ENCODE results near the gene CST9L. TPM values are rescaled to one million over a fixed set of nuclear protein-coding genes. Genes with fewer than 3 reads are reported as not detected.

Gene CST9L
- total RNA-seq, 1 experiment from 2014 or later, result not detected

GRCh38 chr20:23528867-23529431, 39.3 kb downstream of the CST9L start:
- DNase-seq (peak; percentile 56), ATAC-seq (no peak)
- no peak overlapping the region for H3K4me3 ChIP-seq (ENCODE audit: low read length)
- H3F3A ChIP-seq (ENCODE audit: low read length, unreplicated experiment), result no peaks in the 10 kb centered on the region
- peaks cover 9% of the 10 kb centered on the region for H3K27me3 ChIP-seq (ENCODE audit: low read length)
- no peaks in the 10 kb centered on the region for H3K36me3 ChIP-seq (ENCODE audit: low read depth, low read length)
- no peaks in the 10 kb centered on the region for H3K79me2 ChIP-seq (ENCODE audit: low read length)
- peaks cover 20% of the 10 kb centered on the region for H3K9me3 ChIP-seq (ENCODE audit: low read length)
- no peak overlapping the region for H3K4me2 ChIP-seq (ENCODE audit: low read length)
- POLR2A ChIA-PET (ENCODE audit: unreplicated experiment), result no interaction called here
- BruUV-seq (replicated peaks), result no TSS peak
- intact Hi-C loops (cut with micrococcal nuclease), result no loop called here
- CTCF ChIA-PET, result no interaction called here
- H4K20me1 ChIP-seq (ENCODE audit: low read length), result no peaks in the 10 kb centered on the region
- TF ChIP-seq EZH2 (IDR thresholded peaks at IDR 0.05; ENCODE audit: low read length, unreplicated experiment) (no peak), CTCF (conservative IDR thresholded peaks at IDR 0.05; ENCODE audit: low read depth, low read length) (no peak), EZH2phosphoT487 (IDR thresholded peaks at IDR 0.05; ENCODE audit: borderline replicate concordance, low read length) (no peak)
- no peak overlapping the region for H3K27ac ChIP-seq (ENCODE audit: low read length)
- H3K4me1 ChIP-seq (ENCODE audit: insufficient read depth, low read length), result no peaks in the 10 kb centered on the region
- no peak overlapping the region for H3K9ac ChIP-seq (ENCODE audit: low read length)
- H2AFZ ChIP-seq (ENCODE audit: low read length), result no peak overlapping the region
- H3K9me2 ChIP-seq (replicated peaks; ENCODE audit: low read length), result no peaks in the 10 kb centered on the region

- Histone ChIP-seq H3F3A (ENCODE audit: low read length, unreplicated experiment) (no peaks in the 10 kb centered on the region), H3K4me3 (ENCODE audit: low read length) (no peak overlapping the region), H3K27ac (ENCODE audit: low read length) (no peak overlapping the region), H4K20me1 (ENCODE audit: low read length) (no peaks in the 10 kb centered on the region), H3K79me2 (ENCODE audit: low read length) (no peaks in the 10 kb centered on the region), H3K27me3 (ENCODE audit: low read length) (peaks cover 30% of the 10 kb centered on the region), H3K9ac (ENCODE audit: low read length) (no peak overlapping the region), H3K4me1 (ENCODE audit: insufficient read depth, low read length) (no peaks in the 10 kb centered on the region), H2AFZ (ENCODE audit: low read length) (no peak overlapping the region), H3K4me2 (ENCODE audit: low read length) (no peak overlapping the region), H3K9me3 (ENCODE audit: low read length) (peaks cover 20% of the 10 kb centered on the region), H3K9me2 (replicated peaks; ENCODE audit: low read length) (no peaks in the 10 kb centered on the region), H3K36me3 (ENCODE audit: low read depth, low read length) (no peaks in the 10 kb centered on the region)
- CTCF ChIA-PET, result no interaction called here
- POLR2A ChIA-PET (ENCODE audit: unreplicated experiment), result no interaction called here
- ATAC-seq, result no peak
- TF ChIP-seq CTCF (conservative IDR thresholded peaks at IDR 0.05; ENCODE audit: low read depth, low read length), result no peak
- TF ChIP-seq EZH2phosphoT487 (IDR thresholded peaks at IDR 0.05; ENCODE audit: borderline replicate concordance, low read length), result no peak
- TF ChIP-seq EZH2 (IDR thresholded peaks at IDR 0.05; ENCODE audit: low read length, unreplicated experiment), result no peak
- DNase-seq, result no peak
- intact Hi-C loops (cut with micrococcal nuclease), result no loop called here
- no TSS peak for BruUV-seq (replicated peaks)
These were observed 41.4 kb downstream of the CST9L start for GRCh38 chr20:23526850-23527249.

- Histone ChIP-seq H3K4me2 (ENCODE audit: low read length) (no peak overlapping the region), H3K27ac (ENCODE audit: low read length) (no peak overlapping the region), H4K20me1 (ENCODE audit: low read length) (no peaks in the 10 kb centered on the region), H3K27me3 (ENCODE audit: low read length) (peaks cover 56% of the 10 kb centered on the region), H3F3A (ENCODE audit: low read length, unreplicated experiment) (no peaks in the 10 kb centered on the region), H2AFZ (ENCODE audit: low read length) (no peak overlapping the region), H3K9ac (ENCODE audit: low read length) (no peak overlapping the region), H3K4me3 (ENCODE audit: low read length) (no peak overlapping the region), H3K9me3 (ENCODE audit: low read length) (peaks cover 13% of the 10 kb centered on the region), H3K4me1 (ENCODE audit: insufficient read depth, low read length) (no peaks in the 10 kb centered on the region), H3K79me2 (ENCODE audit: low read length) (no peaks in the 10 kb centered on the region), H3K9me2 (replicated peaks; ENCODE audit: low read length) (no peaks in the 10 kb centered on the region), H3K36me3 (ENCODE audit: low read depth, low read length) (no peaks in the 10 kb centered on the region)
- TF ChIP-seq EZH2 (IDR thresholded peaks at IDR 0.05; ENCODE audit: low read length, unreplicated experiment), result no peak
- TF ChIP-seq EZH2phosphoT487 (IDR thresholded peaks at IDR 0.05; ENCODE audit: borderline replicate concordance, low read length), result no peak
- TF ChIP-seq CTCF (conservative IDR thresholded peaks at IDR 0.05; ENCODE audit: low read depth, low read length), result no peak
- intact Hi-C loops (cut with micrococcal nuclease), result no loop called here
- ChIA-PET CTCF (no interaction called here), POLR2A (ENCODE audit: unreplicated experiment) (no interaction called here)
- no TSS peak for BruUV-seq (replicated peaks)
- DNase-seq (no peak), ATAC-seq (no peak)
These were observed 44.1 kb downstream of the CST9L start for GRCh38 chr20:23524146-23524545.

Data from PC-3 (cell line).